Measurements from ENCODE around the gene CDC37L1.

DNA sequence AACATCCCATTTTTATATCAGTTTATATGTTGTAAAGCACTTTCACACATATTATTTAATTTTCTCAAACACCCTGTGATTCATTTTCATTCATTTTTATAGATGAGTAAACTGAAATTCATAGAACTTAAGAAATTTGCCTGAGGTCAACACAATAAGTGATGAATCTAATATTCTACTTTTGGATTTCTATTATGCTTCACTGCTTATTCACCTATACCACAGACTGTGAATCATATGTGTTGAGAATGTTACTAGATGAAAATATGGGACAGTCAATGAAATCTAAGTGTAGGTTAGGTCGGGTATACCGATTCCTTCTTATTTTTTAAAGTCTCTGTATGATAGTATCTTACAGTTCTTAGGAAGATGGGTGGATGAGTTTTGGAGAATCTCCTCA is 24.8 kb downstream of the CDC37L1 start:
- TF ChIP-seq, protein P1, sequence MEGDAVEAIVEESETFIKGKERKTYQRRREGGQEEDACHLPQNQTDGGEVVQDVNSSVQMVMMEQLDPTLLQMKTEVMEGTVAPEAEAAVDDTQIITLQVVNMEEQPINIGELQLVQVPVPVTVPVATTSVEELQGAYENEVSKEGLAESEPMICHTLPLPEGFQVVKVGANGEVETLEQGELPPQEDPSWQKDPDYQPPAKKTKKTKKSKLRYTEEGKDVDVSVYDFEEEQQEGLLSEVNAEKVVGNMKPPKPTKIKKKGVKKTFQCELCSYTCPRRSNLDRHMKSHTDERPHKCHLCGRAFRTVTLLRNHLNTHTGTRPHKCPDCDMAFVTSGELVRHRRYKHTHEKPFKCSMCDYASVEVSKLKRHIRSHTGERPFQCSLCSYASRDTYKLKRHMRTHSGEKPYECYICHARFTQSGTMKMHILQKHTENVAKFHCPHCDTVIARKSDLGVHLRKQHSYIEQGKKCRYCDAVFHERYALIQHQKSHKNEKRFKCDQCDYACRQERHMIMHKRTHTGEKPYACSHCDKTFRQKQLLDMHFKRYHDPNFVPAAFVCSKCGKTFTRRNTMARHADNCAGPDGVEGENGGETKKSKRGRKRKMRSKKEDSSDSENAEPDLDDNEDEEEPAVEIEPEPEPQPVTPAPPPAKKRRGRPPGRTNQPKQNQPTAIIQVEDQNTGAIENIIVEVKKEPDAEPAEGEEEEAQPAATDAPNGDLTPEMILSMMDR (IDR thresholded peaks at IDR 0.05 in 8 of 11, conservative IDR thresholded peaks at IDR 0.05 in 3 of 11): no peak
- no peak for TF ChIP-seq POLR2A (IDR thresholded peaks at IDR 0.05)
- no peak for TF ChIP-seq POLR2AphosphoS5 (IDR thresholded peaks at IDR 0.05)

Measured in spleen (tissue), 7 donors.